Activated T-helper 2 cell treated with anti-CD3 and anti-CD28 coated beads, Interferon-gamma antibody, Interleukin-2, Interleukin-4, amounts not matched to agents 10 μg/mL and 5 μg/mL and 100 μg/mL, durations not matched to agents 14 hours and 24 hours and 36 hours (primary cell): Measurements from ENCODE around the gene CYP19A1. TPM values are rescaled to one million over a fixed set of nuclear protein-coding genes. Genes with fewer than 3 reads are reported as not detected.

Experiments
- DNase-seq: peaks from one replicate; pipeline ENCODE4 v3.0.0; 2021; ENCODE audit warnings: low spot score
- H3K27ac Mint-ChIP-seq: one replicate; pipeline ENCODE4 v1.8.0; 2021; ENCODE audit warnings: mixed read lengths
- H3K27me3 Mint-ChIP-seq: one replicate; pipeline ENCODE4 v1.8.0; 2021; ENCODE audit warnings: low read depth, mixed read lengths
- H3K36me3 Mint-ChIP-seq: one replicate; pipeline ENCODE4 v1.8.0; 2021; ENCODE audit warnings: low read depth, mixed read lengths
- H3K4me1 Mint-ChIP-seq: one replicate; pipeline ENCODE4 v1.8.0; 2021; ENCODE audit warnings: low read depth, mixed read lengths
- H3K4me3 Mint-ChIP-seq: one replicate; pipeline ENCODE4 v1.8.0; 2021; ENCODE audit warnings: low read depth, mild to moderate bottlenecking, moderate library complexity, mixed read lengths
- H3K9me3 Mint-ChIP-seq: one replicate; pipeline ENCODE4 v1.8.0; 2021; ENCODE audit warnings: mixed read lengths
- intact Hi-C: fragments of 100-400 bp; cut with micrococcal nuclease; formaldehyde crosslinking; loops from one replicate; pipeline ENCODE4 v1.15.1; 2023
- total RNA-seq: library from RNA; stranded (reverse); gene quantifications from 2 replicates; pipeline ENCODE4 v1.2.3, GENCODE V29; 2022

Gene CYP19A1
- total RNA-seq, 1 donor from 2014 or later, result 2.3 TPM

- DNase-seq, result no peak
- Mint-ChIP-seq H3K36me3 (no peaks in the 10 kb centered on the region), H3K4me1 (peaks cover 3% of the 10 kb centered on the region), H3K27me3 (peaks cover 29% of the 10 kb centered on the region), H3K27ac (no peak overlapping the region), H3K4me3 (no peak overlapping the region), H3K9me3 (no peaks in the 10 kb centered on the region)
- intact Hi-C loops, result no loop called here
Measured at GRCh38 chr15:51350723-51351122, 12.3 kb upstream of the CYP19A1 start.

- Mint-ChIP-seq H3K9me3 (no peaks in the 10 kb centered on the region), H3K36me3 (no peaks in the 10 kb centered on the region), H3K4me3 (no peak overlapping the region), H3K27ac (no peak overlapping the region), H3K4me1 (peaks cover 3% of the 10 kb centered on the region), H3K27me3 (peaks cover 28% of the 10 kb centered on the region)
- intact Hi-C loops, result no loop called here
- no peak for DNase-seq
Measured at GRCh38 chr15:51349156-51349844, 10.9 kb upstream of the CYP19A1 start.

- DNase-seq, result no peak
- intact Hi-C loops, result no loop called here
- H3K4me1 Mint-ChIP-seq, result peaks cover 3% of the 10 kb centered on the region
- H3K4me3 Mint-ChIP-seq, result no peak overlapping the region
- no peak overlapping the region for H3K27ac Mint-ChIP-seq
- H3K9me3 Mint-ChIP-seq, result no peaks in the 10 kb centered on the region
- H3K36me3 Mint-ChIP-seq, result no peaks in the 10 kb centered on the region
- peaks cover 28% of the 10 kb centered on the region for H3K27me3 Mint-ChIP-seq
Measured at GRCh38 chr15:51348688-51349087, 10.3 kb upstream of the CYP19A1 start.

- peaks cover 31% of the 10 kb centered on the region for H3K27me3 Mint-ChIP-seq
- no peak overlapping the region for H3K27ac Mint-ChIP-seq
- no peaks in the 10 kb centered on the region for H3K36me3 Mint-ChIP-seq
- no peaks in the 10 kb centered on the region for H3K9me3 Mint-ChIP-seq
- intact Hi-C loops, result no loop called here
- DNase-seq, result no peak
- peaks cover 3% of the 10 kb centered on the region for H3K4me1 Mint-ChIP-seq
- no peak overlapping the region for H3K4me3 Mint-ChIP-seq
Measured at GRCh38 chr15:51346136-51346535, 7.7 kb upstream of the CYP19A1 start.

- intact Hi-C loops, result no loop called here
- no peak for DNase-seq
- H3K36me3 Mint-ChIP-seq, result no peaks in the 10 kb centered on the region
- no peaks in the 10 kb centered on the region for H3K9me3 Mint-ChIP-seq
- no peak overlapping the region for H3K4me3 Mint-ChIP-seq
- H3K4me1 Mint-ChIP-seq, result no peaks in the 10 kb centered on the region
- H3K27ac Mint-ChIP-seq, result no peak overlapping the region
- H3K27me3 Mint-ChIP-seq, result peaks cover 35% of the 10 kb centered on the region
Measured at GRCh38 chr15:51343466-51343865, 5.1 kb upstream of the CYP19A1 start.

GRCh38 chr15:51342227-51342999 is 4.0 kb upstream of the CYP19A1 start:
- H3K4me3 Mint-ChIP-seq, result no peak overlapping the region
- H3K27ac Mint-ChIP-seq, result no peak overlapping the region
- intact Hi-C loops, result no loop called here
- no peaks in the 10 kb centered on the region for H3K9me3 Mint-ChIP-seq
- no peak for DNase-seq
- H3K27me3 Mint-ChIP-seq, result peaks cover 33% of the 10 kb centered on the region
- no peaks in the 10 kb centered on the region for H3K4me1 Mint-ChIP-seq
- no peaks in the 10 kb centered on the region for H3K36me3 Mint-ChIP-seq

GRCh38 chr15:51341366-51342226 is 3.2 kb upstream of the CYP19A1 start, which contains the start of gene GLDN:
Gene GLDN (plus strand): TSS chr15:51341655. CDS start chr15:51341685, 30 bp downstream.
- Mint-ChIP-seq H3K27me3 (peaks cover 32% of the 10 kb centered on the region), H3K9me3 (no peaks in the 10 kb centered on the region), H3K36me3 (no peaks in the 10 kb centered on the region), H3K4me1 (no peaks in the 10 kb centered on the region), H3K27ac (no peak within 1 kb of the TSS), H3K4me3 (no peak within 1 kb of the TSS)
- no peak for DNase-seq
- intact Hi-C loops, result no loop called here

GRCh38 chr15:51335538-51336410 is 2.6 kb downstream of the CYP19A1 start:
- H3K4me3 Mint-ChIP-seq, result no peak overlapping the region
- no peaks in the 10 kb centered on the region for H3K36me3 Mint-ChIP-seq
- intact Hi-C loops, result no loop called here
- H3K4me1 Mint-ChIP-seq, result no peaks in the 10 kb centered on the region
- DNase-seq, result no peak
- peaks cover 14% of the 10 kb centered on the region for H3K27me3 Mint-ChIP-seq
- H3K9me3 Mint-ChIP-seq, result no peaks in the 10 kb centered on the region
- H3K27ac Mint-ChIP-seq, result no peak overlapping the region

GRCh38 chr15:51335087-51335486 is 3.3 kb downstream of the CYP19A1 start:
- no peak overlapping the region for H3K4me3 Mint-ChIP-seq
- H3K36me3 Mint-ChIP-seq, result no peaks in the 10 kb centered on the region
- intact Hi-C loops, result no loop called here
- H3K9me3 Mint-ChIP-seq, result no peaks in the 10 kb centered on the region
- H3K4me1 Mint-ChIP-seq, result no peaks in the 10 kb centered on the region
- H3K27me3 Mint-ChIP-seq, result peaks cover 10% of the 10 kb centered on the region
- no peak overlapping the region for H3K27ac Mint-ChIP-seq
- DNase-seq, result no peak

GRCh38 chr15:51334011-51334451 is 4.4 kb downstream of the CYP19A1 start:
- Mint-ChIP-seq H3K4me1 (no peaks in the 10 kb centered on the region), H3K9me3 (no peaks in the 10 kb centered on the region), H3K27me3 (peaks cover 2% of the 10 kb centered on the region), H3K27ac (no peak overlapping the region), H3K4me3 (no peak overlapping the region), H3K36me3 (no peaks in the 10 kb centered on the region)
- no peak for DNase-seq
- intact Hi-C loops, result no loop called here

- H3K9me3 Mint-ChIP-seq, result no peaks in the 10 kb centered on the region
- intact Hi-C loops, result no loop called here
Measured at GRCh38 chr15:51333571-51333970, 4.8 kb downstream of the CYP19A1 start.

More at GRCh38 chr15:51333571-51333970, 4.8 kb downstream of the CYP19A1 start:
- Mint-ChIP-seq H3K27ac (no peak overlapping the region), H3K36me3 (no peaks in the 10 kb centered on the region), H3K27me3 (peaks cover 2% of the 10 kb centered on the region), H3K4me3 (no peak overlapping the region), H3K4me1 (no peaks in the 10 kb centered on the region)
- no peak for DNase-seq
